RWPE2 (cell line): Measurements from ENCODE around the gene CXCL8.
A peak's percentile ranks its signal among the peaks of the same experiment; 100 is the strongest.

Source experiments
- ATAC-seq: fragments of 200-7000 bp; cut with Tn5 transposase; 3 replicates; pipeline ENCODE4 v1.9.1; 2021; ENCODE audit warnings: low read depth
- DNase-seq: peaks from one replicate; pipeline ENCODE4 v3.0.0-alpha.2; 2020; ENCODE audit warnings: low spot score
- H3K27ac ChIP-seq: fragments of 450-650 bp; 2 replicates; pipeline ENCODE4 v1.5.1; 2017; ENCODE audit warnings: mild to moderate bottlenecking; ENCODE audit not compliant: poor library complexity, severe bottlenecking
- H3K27me3 ChIP-seq: fragments of 250-450 bp; sonication (Bioruptor Pico); 2 replicates; pipeline ENCODE4 v1.5.1; 2021; ENCODE audit warnings: mild to moderate bottlenecking, moderate library complexity; ENCODE audit not compliant: insufficient read depth, poor library complexity, severe bottlenecking
- H3K36me3 ChIP-seq: fragments of 250-450 bp; sonication (Bioruptor Pico); 2 replicates; pipeline ENCODE4 v1.5.1; 2020; ENCODE audit warnings: low read depth, mild to moderate bottlenecking, moderate library complexity
- H3K4me1 ChIP-seq: fragments of 250-450 bp; sonication (Bioruptor Pico); 2 replicates; pipeline ENCODE4 v1.5.1; 2021; ENCODE audit warnings: mild to moderate bottlenecking, moderate library complexity; ENCODE audit not compliant: insufficient read depth, poor library complexity, severe bottlenecking
- H3K4me3 ChIP-seq: fragments of 250-450 bp; sonication (Bioruptor Pico); 2 replicates; pipeline ENCODE4 v1.5.1; 2021; ENCODE audit warnings: mild to moderate bottlenecking, moderate library complexity; ENCODE audit not compliant: severe bottlenecking
- H3K9me3 ChIP-seq: fragments of 250-450 bp; sonication (Bioruptor Pico); 2 replicates; pipeline ENCODE4 v1.5.1; 2021; ENCODE audit warnings: mild to moderate bottlenecking, moderate library complexity; ENCODE audit not compliant: severe bottlenecking
- TF ChIP-seq, protein P1 (sequence below): fragments of 450-650 bp; IDR thresholded peaks from one replicate; pipeline ENCODE4 v1.5.1; 2017; ENCODE audit warnings: mild to moderate bottlenecking, moderate library complexity; ENCODE audit not compliant: poor library complexity, severe bottlenecking

CXCL8 gene

GRCh38 chr4:73693811-73694210 is 46.6 kb upstream of the CXCL8 start:
- DNase-seq = no peak
- peaks cover 33% of the 10 kb centered on the region for H3K4me1 ChIP-seq
- TF ChIP-seq, protein P1, sequence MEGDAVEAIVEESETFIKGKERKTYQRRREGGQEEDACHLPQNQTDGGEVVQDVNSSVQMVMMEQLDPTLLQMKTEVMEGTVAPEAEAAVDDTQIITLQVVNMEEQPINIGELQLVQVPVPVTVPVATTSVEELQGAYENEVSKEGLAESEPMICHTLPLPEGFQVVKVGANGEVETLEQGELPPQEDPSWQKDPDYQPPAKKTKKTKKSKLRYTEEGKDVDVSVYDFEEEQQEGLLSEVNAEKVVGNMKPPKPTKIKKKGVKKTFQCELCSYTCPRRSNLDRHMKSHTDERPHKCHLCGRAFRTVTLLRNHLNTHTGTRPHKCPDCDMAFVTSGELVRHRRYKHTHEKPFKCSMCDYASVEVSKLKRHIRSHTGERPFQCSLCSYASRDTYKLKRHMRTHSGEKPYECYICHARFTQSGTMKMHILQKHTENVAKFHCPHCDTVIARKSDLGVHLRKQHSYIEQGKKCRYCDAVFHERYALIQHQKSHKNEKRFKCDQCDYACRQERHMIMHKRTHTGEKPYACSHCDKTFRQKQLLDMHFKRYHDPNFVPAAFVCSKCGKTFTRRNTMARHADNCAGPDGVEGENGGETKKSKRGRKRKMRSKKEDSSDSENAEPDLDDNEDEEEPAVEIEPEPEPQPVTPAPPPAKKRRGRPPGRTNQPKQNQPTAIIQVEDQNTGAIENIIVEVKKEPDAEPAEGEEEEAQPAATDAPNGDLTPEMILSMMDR = no peak
- no peaks in the 10 kb centered on the region for H3K27me3 ChIP-seq
- no peaks in the 10 kb centered on the region for H3K36me3 ChIP-seq
- H3K9me3 ChIP-seq = no peaks in the 10 kb centered on the region
- no peak for ATAC-seq
- no peak overlapping the region for H3K27ac ChIP-seq
- H3K4me3 ChIP-seq = no peak overlapping the region

GRCh38 chr4:73698217-73698616 is 42.2 kb upstream of the CXCL8 start:
- Histone ChIP-seq H3K9me3 (no peaks in the 10 kb centered on the region), H3K4me1 (peaks cover 34% of the 10 kb centered on the region), H3K36me3 (no peaks in the 10 kb centered on the region), H3K27ac (peak overlapping the region; percentile 64), H3K27me3 (no peaks in the 10 kb centered on the region), H3K4me3 (no peak overlapping the region)
- DNase-seq (no peak), ATAC-seq (peak; percentile 96)
- TF ChIP-seq, protein P1 = no peak

GRCh38 chr4:73701116-73701515 is 39.3 kb upstream of the CXCL8 start:
- Histone ChIP-seq H3K27me3 (no peaks in the 10 kb centered on the region), H3K9me3 (no peaks in the 10 kb centered on the region), H3K27ac (peak overlapping the region; percentile 98), H3K36me3 (no peaks in the 10 kb centered on the region), H3K4me3 (no peak overlapping the region), H3K4me1 (peaks cover 63% of the 10 kb centered on the region)
- TF ChIP-seq, protein P1 = no peak
- no peak for DNase-seq
- ATAC-seq = no peak

- H3K36me3 ChIP-seq = no peaks in the 10 kb centered on the region
- H3K27ac ChIP-seq = peak overlapping the region; percentile 98
- no peak for ATAC-seq
- DNase-seq = no peak
- no peaks in the 10 kb centered on the region for H3K9me3 ChIP-seq
- TF ChIP-seq, protein P1 = no peak
- peaks cover 73% of the 10 kb centered on the region for H3K4me1 ChIP-seq
- no peak overlapping the region for H3K4me3 ChIP-seq
- H3K27me3 ChIP-seq = no peaks in the 10 kb centered on the region
These were observed 37.5 kb upstream of the CXCL8 start for GRCh38 chr4:73702796-73703287.

DNA sequence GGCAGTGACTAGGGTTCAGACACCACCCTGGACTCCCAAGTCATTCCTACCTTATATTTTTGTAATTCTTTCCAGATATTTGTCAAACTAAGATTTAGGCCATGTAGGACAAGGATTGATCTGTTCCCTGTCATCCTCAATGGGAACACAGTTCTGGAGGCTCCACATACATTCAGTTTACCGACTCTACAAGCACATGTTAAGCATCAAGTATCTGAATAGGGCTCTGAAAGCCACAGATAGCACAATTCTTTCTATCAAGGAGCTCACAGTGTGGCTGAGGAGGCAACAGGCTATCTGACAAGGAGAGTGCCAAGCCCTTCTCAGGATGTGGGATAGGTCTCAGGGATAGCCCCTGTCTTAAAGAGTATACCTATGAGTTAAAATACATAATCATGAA is 37.0 kb upstream of the CXCL8 start:
- Histone ChIP-seq H3K4me3 (no peak overlapping the region), H3K9me3 (no peaks in the 10 kb centered on the region), H3K27ac (peak overlapping the region; percentile 98), H3K27me3 (no peaks in the 10 kb centered on the region), H3K36me3 (no peaks in the 10 kb centered on the region), H3K4me1 (peaks cover 75% of the 10 kb centered on the region)
- DNase-seq = no peak
- no peak for ATAC-seq
- TF ChIP-seq, protein P1 = no peak
